GM19193 (cell line): ENCODE measurements around the gene MRM3.

Experiments used
- POLR2A ChIP-seq: IDR thresholded peaks from 4 replicates; pipeline ENCODE4 v1.6.1; 2011; ENCODE audit not compliant: insufficient read depth, insufficient read length; ENCODE audit errors: extremely low read depth

Gene MRM3

GRCh38 chr17:789160-789840, 7.1 kb downstream of the MRM3 start:
- no peak for TF ChIP-seq POLR2A

GRCh38 chr17:791829-792228, 9.7 kb downstream of the MRM3 start:
- TF ChIP-seq POLR2A, result no peak

GRCh38 chr17:792277-792676, 10.1 kb downstream of the MRM3 start:
- no peak for TF ChIP-seq POLR2A

- no peak for TF ChIP-seq POLR2A
Observed at GRCh38 chr17:794876-795275, 12.7 kb downstream of the MRM3 start.

- no peak for TF ChIP-seq POLR2A
Observed at GRCh38 chr17:795276-795675, 13.1 kb downstream of the MRM3 start.

- TF ChIP-seq POLR2A, result no peak
Observed at GRCh38 chr17:795721-796120, 13.6 kb downstream of the MRM3 start.

- TF ChIP-seq POLR2A, result no peak
Observed at GRCh38 chr17:796609-797008, 14.5 kb downstream of the MRM3 start.

- no peak for TF ChIP-seq POLR2A
Observed at GRCh38 chr17:797236-797840, 15.2 kb downstream of the MRM3 start.

- TF ChIP-seq POLR2A, result no peak
Observed at GRCh38 chr17:798246-798645, 16.1 kb downstream of the MRM3 start.

GRCh38 chr17:799261-799660, 17.1 kb downstream of the MRM3 start:
- TF ChIP-seq POLR2A, result no peak

GRCh38 chr17:800446-801242, 18.5 kb downstream of the MRM3 start:
- no peak for TF ChIP-seq POLR2A

- TF ChIP-seq POLR2A, result no peak
Observed at GRCh38 chr17:801660-802059, 19.5 kb downstream of the MRM3 start.

GRCh38 chr17:802481-802880, 20.3 kb downstream of the MRM3 start:
- TF ChIP-seq POLR2A, result no peak

- no peak for TF ChIP-seq POLR2A
Observed at GRCh38 chr17:802901-803881, 21.0 kb downstream of the MRM3 start.
